ENCODE measurements around the gene HSD17B14. TPM values are rescaled to one million over a fixed set of nuclear protein-coding genes. Genes with fewer than 3 reads are reported as not detected.

The HSD17B14 gene
- total RNA-seq, 1 experiment from 2014 or later = 3.9 TPM

GRCh38 chr19:48859711-48860572 is 23.7 kb upstream of the HSD17B14 start:
- no peaks in the 10 kb centered on the region for H3K27me3 ChIP-seq (ENCODE audit: insufficient read depth, low read length)
- no peaks in the 10 kb centered on the region for H3K79me2 ChIP-seq (ENCODE audit: insufficient read depth, low read length)
- ChIA-PET RAD21 (ENCODE audit: low non-redundant PET in 1 of 2, low total read pairs in 2 of 2, uncharacterized antibody in 2 of 2, unreplicated experiment in 2 of 2) (no interaction called here), POLR2A (interaction anchor here (1.1 kb wide), 1 partner anchor 12 kb away, joined by 8 read pairs; the partner anchor contains the start of gene PPP1R15A), CTCF (interaction anchor here (1.1 kb wide), 1 partner anchor 17 kb away, joined by 4 read pairs; no protein-coding TSS in a partner anchor)
- H3K4me1 ChIP-seq (ENCODE audit: control insufficient read depth in 1 of 2, insufficient read depth in 2 of 2, low read length in 2 of 2) = peaks cover 0 to 5% of the 10 kb centered on the region in 2 experiments; a peak in 1 of 4 replicates
- no peaks in the 10 kb centered on the region for H4K20me1 ChIP-seq (ENCODE audit: insufficient read depth)
- H3K9ac ChIP-seq (ENCODE audit: low read length) = no peak overlapping the region
- no peaks in the 10 kb centered on the region for H3K9me2 ChIP-seq (ENCODE audit: insufficient read depth)
- no peaks in the 10 kb centered on the region for H3K36me3 ChIP-seq (ENCODE audit: control insufficient read depth in 1 of 2, insufficient read depth in 2 of 2, low read length in 2 of 2)
- ATAC-seq (peak; percentile 67), DNase-seq (ENCODE audit: low read depth, low spot score) (no peak)
- TF ChIP-seq EGR1 (IDR thresholded peaks at IDR 0.05; ENCODE audit: low read depth) = no peak
- no peak for TF ChIP-seq SP1 (IDR thresholded peaks at IDR 0.05; ENCODE audit: low read depth)
- no peak for TF ChIP-seq YY1 (IDR thresholded peaks at IDR 0.05; ENCODE audit: extremely low read depth, insufficient replicate concordance, low read depth, low read length)
- no peak for TF ChIP-seq JUND (IDR thresholded peaks at IDR 0.05)
- TF ChIP-seq ZFX (IDR thresholded peaks at IDR 0.05) = no peak
- TF ChIP-seq ATF3 (IDR thresholded peaks at IDR 0.05) = no peak
- no peak for TF ChIP-seq MAX (IDR thresholded peaks at IDR 0.05)
- no peak for TF ChIP-seq EZH2phosphoT487 (IDR thresholded peaks at IDR 0.05; ENCODE audit: borderline replicate concordance)
- no peak for TF ChIP-seq CEBPB (IDR thresholded peaks at IDR 0.05; ENCODE audit: low read depth)
- TF ChIP-seq RAD21 (IDR thresholded peaks at IDR 0.05; ENCODE audit: low read depth) = no peak
- TF ChIP-seq CBX3 (IDR thresholded peaks at IDR 0.05; ENCODE audit: low read depth) = no peak
- no peak for TF ChIP-seq ELF1 (IDR thresholded peaks at IDR 0.05; ENCODE audit: borderline replicate concordance, low read depth)
- no peak for TF ChIP-seq POLR2AphosphoS5 (IDR thresholded peaks at IDR 0.05; ENCODE audit: low read depth, low read length)
- no peak for TF ChIP-seq TCF7L2 (IDR thresholded peaks at IDR 0.05; ENCODE audit: borderline replicate concordance, extremely low read depth, insufficient read depth, insufficient read length)
- TF ChIP-seq FOSL1 (IDR thresholded peaks at IDR 0.05; ENCODE audit: low read depth) = no peak
- no peak for TF ChIP-seq CTCF (IDR thresholded peaks at IDR 0.05 in 2 of 3, conservative IDR thresholded peaks at IDR 0.05 in 1 of 3; ENCODE audit: borderline replicate concordance in 1 of 3, insufficient read depth in 1 of 3, low read depth in 2 of 3, low read length in 2 of 3)
- no peak overlapping the region for H3K4me3 ChIP-seq (replicated peaks in 1 of 2; ENCODE audit: low read depth in 1 of 2, low read length in 2 of 2)
- H3K4me2 ChIP-seq (ENCODE audit: low read length) = no peak overlapping the region
- BruUV-seq (replicated peaks) = no TSS peak
- H3K9me3 ChIP-seq (ENCODE audit: control insufficient read depth in 1 of 2, insufficient read depth in 1 of 2, low read depth in 1 of 2, low read length in 2 of 2) = no peaks in the 10 kb centered on the region
- intact Hi-C loops (cut with micrococcal nuclease) = no loop called here
- no peak overlapping the region for H3K27ac ChIP-seq (ENCODE audit: low read depth, low read length)
- no peak overlapping the region for H2AFZ ChIP-seq (ENCODE audit: low read depth, low read length, poor library complexity, severe bottlenecking)

All from HCT116 (cell line).